GM21825 (cell line): Measurements from ENCODE around the gene WWOX.

Experiments used
- ATAC-seq: cut with Tn5 transposase; IDR thresholded peaks from one replicate; pipeline ENCODE4 v1.9.1; 2021; ENCODE audit warnings: mild to moderate bottlenecking, moderate library complexity; ENCODE audit not compliant: unreplicated experiment

WWOX gene

DNA sequence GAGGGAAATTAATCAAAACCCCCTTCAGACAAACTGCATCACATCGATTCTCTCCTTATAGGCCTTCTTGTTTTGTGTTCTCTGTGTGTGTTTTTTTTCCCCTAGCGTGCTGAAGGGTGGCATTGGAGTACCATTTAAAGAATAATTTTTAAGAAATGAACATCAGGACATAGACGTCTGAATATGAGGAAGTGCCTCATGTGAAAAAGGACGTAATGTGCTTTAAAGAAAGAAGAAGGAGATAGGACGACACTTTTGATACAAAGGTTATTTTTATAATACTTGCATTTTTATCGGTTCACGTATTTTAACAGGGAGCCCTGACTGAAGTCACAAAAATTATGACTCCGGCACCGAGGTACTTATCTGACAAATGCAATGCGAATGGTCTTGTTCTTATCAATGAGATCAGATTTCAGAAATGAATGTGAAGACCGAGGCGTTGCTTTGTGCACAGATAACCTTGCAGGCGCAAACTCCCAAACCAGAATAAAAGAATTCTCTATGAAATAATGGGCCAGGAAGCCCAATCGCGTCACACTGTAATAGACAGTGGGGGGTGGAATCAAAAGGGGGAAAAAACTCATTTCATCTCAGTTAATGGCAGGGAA lies 894.8 kb downstream of the WWOX start:
- ATAC-seq, result no peak

DNA sequence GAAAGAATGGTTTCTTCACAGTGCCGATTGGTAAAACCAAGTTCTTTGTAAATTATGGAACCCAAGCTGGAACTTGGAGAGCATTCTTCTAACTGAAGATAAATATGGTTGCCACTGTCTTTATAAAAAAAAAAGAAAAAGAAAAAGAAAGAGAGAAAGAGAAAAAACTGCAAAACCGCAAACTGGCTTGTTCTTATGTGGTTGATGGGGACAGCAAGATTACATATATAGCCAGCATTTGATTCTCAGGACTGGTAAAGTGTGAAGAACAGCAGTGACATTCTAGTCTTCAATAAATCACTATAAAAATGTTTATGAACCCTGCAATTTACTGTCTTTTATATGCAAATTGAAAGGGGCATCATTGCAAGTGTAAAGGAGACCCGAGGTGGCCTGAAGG lies 896.0 kb downstream of the WWOX start:
- ATAC-seq, result no peak

DNA sequence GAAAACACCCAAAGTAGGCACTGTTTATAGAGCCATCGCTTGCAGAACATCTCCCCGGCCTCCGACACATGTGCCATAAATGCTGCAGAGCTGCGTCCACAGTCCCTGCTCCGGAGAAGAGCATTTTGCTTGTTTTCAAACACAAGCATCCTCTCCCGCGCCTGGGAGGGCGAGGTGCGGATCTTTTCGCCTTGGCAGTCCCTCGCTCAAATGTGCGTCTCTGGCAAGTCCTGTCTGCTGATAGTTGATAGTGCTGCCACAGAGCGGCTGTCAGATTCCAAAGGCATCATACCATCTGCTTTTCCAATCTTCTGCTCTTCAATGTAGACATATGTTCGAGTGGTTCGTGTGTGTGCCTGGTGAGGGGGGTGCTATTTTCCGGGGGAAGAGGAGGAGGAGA lies 897.3 kb downstream of the WWOX start:
- ATAC-seq, result no peak

DNA sequence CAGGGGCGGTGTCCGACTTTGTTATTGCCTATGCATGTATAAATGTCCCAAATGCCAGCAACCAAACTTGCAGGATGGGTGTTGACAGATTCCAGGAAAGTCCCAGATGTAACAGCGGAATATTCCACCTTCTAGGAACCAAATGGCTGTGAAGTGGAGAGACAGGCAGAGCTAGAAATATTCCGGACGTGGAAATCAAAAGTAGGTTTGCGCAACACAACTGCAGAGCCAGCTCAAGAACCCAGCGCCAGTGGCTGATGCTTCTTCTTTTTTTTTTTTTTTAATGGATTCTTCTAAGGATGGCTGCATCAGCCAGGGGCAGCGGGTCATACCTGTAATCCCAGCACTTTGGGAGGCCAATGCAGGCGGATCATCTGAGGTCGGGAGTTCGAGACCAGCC lies 899.4 kb downstream of the WWOX start:
- ATAC-seq, result no peak

DNA sequence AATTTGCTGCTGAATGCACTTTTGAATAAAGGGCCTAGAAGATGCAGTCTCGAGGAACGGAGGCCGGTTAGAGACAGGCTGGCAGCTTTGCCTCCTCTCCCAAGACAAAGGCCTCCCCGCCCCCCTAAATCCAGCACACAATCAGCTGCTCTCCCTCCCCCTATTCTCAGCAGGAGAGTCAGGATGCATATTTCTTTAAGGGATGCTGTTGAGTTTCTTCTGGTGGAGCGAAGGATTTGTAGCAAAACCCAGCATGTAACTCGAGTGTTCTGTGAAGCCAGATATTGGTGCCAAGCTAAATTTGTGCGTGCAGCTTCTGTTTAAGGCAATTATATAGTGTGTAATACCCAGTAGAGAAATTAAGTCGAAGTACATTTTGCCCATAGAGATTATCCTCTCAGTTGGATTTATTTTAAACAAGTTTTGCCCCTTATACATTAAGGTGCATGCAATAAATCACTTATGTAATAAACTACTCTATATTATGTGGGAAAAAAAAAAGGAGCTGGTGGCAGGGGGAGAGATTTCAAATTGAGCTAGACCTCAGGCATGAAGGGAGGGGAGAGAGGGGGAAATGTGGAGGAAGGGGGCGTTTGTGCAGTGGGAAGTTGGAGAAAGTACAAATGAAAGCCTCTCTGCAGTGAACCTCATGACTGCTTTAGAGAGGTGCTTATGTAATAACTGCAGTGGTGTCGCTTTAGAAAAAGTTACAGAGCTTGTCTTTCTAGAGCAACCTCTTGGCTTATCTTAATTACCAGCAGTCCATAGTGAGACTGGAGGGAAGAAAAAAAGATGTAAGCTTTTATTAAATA lies 901.9 kb downstream of the WWOX start:
- no peak for ATAC-seq

DNA sequence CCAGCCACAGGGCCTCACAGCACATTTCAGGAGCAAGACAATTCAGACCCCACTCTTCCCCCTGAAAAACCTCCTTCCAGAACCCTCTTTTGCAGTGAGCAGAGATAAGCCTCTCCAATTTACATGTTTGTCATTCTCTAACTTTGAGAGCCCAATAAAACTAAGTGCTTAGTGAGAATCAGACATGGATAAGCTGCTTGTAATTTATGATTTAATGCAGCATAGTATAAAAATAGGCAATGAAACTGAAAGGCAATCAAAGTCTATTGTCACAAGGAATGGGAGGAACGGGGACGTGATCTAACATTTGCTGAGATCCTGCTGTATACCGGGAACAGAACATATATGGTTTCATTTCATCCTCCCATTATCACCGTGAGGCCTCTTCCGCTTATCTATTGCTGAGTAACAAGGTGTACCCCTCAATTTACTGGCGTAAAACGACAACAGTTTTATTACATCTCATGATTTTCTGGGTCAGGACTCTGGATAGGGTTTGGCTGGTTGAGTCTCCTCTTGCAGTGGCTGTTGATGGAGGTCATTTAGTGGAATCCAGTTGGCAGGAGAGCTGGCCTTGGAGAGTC lies 903.7 kb downstream of the WWOX start:
- no peak for ATAC-seq

DNA sequence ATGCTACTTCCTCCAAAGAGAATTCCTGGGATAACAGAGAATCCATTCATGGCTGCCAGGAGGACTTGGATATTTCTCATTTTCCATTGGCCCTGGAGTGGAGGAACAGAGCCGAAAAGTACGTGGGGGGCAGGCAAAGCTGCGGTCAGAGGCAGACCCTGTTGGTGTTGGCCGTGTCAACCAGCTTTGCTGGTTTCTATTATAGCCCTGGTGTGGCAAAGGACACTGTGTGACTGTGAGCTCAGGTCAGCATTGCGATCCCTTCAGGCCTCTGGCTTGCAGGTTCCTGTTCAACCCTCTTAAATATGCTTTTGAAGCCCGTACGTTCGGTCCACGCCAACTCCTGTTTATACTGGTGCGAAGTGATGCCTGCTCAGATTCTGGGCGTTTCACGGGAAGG lies 904.9 kb downstream of the WWOX start:
- ATAC-seq, result no peak

DNA sequence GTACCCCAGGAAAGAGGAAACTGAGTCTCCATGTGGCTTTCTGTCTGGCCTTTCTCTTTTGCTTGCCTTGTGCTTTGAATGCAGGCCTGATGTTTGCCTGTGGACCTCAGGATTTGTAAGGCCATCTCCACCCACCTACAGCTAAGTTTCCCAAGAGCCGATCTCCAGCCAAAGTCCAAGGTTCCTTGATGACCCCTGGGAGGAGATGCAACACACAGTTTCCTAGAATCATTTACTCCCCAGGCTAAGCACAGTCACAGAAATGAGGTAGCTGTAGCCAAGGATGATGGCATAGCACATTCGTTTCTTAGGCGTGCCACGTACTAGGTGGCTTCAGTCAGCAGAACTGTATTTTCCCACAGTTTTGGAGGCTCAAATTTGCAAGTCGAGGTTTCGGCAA lies 905.6 kb downstream of the WWOX start:
- ATAC-seq, result no peak

DNA sequence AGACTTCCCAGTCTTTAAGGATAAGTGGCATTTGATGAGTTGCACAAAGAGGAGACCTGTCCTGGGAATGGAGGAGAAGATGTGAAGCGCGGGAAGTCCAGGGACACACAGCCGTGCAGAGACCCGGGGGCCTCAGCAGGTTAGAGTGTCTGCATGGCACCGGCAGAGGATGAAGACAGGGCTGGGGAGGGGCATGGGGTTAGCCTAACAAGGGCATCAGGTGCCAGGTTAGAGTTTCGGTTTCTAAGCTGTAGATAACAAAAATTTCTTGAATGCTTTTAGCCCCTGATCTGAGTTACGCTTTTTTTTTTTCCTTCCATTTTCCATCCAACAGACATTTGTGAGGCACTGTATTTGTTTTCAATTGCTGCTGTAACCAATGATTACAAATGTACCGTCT lies 906.8 kb downstream of the WWOX start:
- ATAC-seq, result no peak

DNA sequence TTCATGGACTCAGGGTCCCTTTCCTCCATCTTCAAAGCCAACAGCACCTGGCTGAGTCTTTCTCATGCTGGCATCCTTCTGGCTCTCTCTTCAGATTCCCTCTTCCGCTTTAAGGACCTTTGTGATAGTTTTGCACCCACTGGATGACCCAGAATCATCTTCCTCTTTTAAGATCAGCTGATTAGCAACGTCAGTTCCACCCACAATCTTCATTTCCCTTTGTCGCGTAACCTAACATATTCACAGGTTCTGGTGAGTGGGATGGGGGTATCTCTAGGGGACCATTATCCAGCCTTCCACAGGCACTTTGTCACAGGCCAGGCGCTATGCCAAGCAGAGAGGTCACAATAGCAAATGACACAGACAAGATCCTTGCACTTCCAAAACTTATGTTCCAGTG lies 907.3 kb downstream of the WWOX start:
- no peak for ATAC-seq

DNA sequence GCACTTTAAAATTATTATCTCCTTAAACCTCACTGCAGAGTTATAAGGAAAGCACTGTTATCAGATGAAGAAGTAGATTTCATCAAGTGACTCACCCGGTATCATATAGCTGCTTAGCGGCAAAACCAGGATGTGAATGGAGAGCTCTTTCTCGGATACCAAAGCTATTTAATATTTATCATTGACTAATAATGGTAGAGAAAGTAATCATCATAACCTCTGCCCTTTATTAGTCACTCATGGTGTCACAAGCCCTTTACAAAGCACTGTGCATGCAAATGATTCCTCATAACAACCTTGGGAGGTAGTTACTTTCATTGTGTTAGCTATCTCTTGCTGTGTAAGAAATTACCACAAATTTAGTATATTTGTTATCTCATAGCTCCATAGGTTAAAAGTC lies 908.2 kb downstream of the WWOX start:
- no peak for ATAC-seq

DNA sequence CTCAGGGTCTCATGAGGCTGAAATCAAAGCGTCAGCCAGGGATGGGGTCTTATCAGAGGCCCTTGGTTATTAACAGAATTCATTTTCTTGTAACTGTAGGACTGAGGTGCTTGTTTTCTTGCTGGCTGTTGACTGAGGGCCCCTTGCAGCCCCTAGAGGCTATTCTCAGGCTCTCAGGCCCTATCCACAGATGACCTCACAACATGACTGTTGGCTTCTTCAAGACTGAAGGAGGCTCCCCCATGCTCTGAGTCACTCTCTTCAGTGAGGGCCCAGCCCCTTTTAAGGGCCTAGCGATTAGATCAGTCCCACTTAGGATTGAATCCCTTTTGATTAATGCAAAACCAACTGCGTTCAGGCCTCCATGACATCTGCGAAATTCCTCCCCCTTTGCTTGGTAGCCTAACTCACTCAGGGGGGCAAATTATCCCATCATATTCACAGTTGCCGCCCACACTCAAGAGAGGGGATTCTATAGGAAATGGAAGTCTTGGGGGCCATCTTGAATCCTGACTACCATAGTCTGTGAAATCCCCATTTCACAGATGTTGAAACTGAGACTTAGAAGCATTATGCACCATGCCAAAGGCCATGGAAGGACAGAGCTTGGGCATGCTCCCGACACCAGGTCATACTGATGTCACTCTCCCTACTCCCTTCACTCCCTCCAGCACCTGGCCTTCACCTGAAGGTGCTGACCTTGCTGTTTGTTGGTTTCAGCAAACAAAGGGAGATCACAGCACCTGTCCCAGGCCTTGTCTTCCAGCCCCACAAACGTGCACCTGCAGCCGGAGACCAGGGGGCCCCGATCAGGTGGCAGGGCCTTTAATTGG lies 908.8 kb downstream of the WWOX start:
- no peak for ATAC-seq

DNA sequence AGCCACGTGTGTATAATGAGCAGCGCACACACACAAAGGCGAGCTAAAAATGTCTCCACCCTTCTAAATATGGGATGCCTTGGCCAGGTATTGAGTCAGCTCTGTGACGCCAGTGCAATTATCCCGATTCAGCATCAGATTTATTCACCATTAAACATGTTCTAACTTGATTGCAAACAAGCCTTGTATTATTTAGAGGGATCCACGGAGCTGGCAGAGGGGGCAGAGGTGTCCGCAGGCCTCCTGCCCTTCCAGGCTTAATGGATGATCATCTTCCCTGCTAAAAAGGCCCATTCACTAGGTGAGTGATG lies 909.4 kb downstream of the WWOX start:
- ATAC-seq, result no peak

DNA sequence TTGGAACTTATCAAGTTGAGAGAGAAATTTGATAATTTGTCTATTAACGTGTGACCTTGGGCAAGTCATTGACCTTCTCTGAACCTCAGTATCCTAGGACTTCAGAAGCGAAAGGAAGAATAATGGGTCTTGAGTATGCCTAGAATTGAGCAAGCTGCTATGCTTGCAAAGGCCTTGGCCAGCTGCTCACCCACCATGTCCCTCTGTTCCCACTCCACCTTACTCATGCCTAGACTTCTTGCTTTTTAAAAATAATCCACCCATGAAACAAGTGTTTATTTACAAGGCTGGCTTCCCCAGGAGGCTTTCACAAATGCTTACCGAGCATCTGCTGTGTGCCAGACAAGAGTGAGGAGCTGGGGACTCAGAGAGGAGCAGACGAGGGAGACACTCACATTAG lies 910.4 kb downstream of the WWOX start:
- no peak for ATAC-seq

DNA sequence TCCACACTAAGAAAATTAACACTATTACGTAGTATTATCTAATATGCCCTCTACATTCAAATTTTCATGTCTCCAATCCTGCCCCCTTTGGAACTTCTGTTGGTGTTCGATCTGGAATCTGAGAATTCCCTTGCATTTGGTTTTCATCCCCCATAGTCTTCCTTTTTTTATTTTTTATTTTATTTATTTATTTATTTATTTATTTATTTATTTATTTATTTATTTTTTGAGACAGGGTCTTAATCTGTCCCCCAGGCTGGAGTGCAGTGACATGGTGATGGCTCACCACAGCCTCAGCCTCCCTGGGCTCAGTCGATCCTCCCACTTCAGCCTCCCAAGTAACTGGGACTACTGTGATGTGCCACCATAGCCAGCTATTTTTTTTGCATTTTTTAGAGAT lies 911.8 kb downstream of the WWOX start:
- no peak for ATAC-seq

DNA sequence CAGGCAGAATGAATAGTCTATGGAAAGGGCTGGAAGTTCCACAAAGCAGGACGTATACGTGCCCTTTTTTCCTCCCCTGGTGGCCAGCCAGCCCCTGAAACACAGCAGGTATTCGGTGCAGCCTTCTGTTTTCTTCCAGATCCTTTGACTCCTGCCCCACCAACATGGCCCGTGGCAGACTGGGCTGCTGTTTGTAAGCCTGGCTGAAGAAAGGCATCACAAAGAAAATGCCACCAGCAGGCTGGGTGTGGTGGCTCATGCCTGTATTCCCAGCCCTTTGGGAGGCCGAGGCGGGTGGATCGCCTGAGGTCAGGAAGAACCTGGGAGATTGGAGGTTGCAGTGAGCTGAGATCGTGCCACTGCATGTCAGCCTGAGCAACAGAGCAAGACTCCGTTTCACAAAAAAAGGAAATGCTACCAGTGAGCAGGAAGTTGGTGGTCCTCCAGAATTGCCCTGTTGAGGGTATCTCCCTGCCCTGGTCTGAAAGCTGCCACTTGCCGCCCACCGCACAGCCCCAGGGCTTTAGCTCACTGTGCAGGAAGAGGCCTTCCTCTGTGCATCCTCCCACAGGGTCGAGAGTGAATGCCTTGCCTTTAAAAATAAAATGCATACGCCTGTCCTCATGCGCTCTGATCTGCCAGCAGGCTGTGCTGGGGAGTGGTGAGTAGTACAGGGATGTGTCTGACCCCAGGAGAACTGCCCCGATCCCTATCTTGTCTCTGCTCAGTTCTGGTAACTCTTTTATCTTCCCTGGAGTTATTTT lies 913.4 kb downstream of the WWOX start:
- no peak for ATAC-seq

DNA sequence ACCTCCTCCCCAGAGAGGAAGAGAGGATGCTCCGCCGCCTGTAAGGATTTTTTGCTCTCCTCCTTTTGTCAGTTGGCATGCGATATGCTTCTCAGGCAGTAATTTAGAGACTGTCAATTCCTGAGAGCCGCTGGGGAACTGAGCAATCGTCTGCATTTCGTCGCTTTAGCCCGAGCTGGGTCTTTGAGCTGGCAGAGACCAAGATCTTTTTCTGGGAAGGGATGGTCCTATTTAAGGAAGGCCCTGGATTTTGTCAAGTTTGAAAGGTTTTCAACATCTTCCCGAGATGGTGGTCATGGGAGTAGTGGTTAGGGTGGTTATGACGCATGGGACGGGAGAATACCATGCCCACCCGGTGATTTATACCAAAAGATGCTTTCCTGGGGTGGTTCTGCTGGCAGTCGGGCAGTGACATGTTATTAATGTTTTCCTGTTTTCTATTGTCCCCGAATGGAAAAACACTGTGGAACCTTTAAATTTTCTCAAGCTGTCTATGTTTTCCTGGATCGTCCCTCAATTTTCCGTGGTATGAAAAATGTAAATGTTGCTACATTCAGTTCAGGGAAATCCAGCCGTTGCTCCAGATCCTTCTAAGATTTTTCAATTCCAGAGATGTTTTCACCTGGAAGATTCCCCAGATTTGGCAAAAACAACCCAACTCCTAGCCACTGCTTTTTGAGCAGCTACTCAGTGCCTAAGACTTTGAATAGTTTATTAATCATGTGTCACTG lies 914.6 kb downstream of the WWOX start:
- ATAC-seq, result no peak

DNA sequence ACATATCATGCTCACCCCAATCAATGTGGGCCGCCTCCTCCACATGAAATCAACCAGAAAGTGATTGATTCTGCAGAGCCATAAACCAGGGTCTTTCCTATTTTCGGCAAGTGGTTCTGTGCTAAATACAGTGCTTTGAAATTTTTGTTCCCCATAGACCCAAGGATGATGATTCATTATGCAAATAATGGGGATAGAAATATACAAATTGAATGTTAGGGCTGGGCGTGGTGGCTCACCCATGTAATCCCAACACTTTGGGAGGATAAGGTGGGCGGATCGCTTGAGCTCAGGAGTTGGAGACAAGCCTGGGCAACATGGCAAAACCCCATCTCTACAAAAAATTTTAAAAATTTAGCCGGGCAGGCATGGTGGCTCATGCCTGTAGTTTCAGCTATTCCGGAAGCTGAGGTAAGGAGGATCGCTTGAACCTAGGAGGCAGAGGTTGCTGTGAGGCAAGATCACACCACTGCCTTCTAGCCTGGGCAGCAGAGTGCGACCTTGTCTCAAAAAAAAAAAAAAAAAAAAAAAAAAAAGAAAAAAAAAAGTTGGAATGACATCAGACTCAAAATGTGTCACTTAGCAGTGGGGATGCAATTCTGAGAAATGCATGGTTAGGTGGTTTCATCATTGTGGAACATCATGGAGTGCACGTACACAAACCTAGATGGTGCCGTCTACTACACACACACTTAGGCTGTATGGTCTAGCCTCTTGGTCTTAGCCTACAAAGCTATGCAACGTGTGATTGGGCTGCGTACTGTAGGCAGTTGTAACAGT lies 919.4 kb downstream of the WWOX start:
- ATAC-seq, result no peak

DNA sequence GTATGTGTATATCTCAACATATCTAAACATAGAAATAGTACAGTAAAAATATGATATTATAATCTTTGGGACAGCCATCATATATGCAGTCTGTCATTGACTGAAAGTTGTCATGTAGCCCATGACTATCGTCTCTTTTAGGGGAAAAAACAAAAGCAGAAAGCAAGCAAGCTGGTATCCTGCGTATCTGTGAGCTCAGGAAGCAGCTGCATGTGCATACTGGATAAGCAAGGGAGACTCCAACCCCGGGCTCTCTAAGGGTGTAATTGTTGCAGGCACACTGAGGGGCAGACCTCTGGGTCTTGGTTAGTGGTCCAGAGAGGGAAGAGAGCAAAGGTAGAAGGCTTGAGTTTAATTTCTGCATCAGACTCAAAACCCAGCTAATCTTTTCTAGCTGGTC lies 920.0 kb downstream of the WWOX start:
- no peak for ATAC-seq
